ENCODE results near the gene C5AR2. TPM values are rescaled to one million over a fixed set of nuclear protein-coding genes. Genes with fewer than 3 reads are reported as not detected.

Gene C5AR2
- total RNA-seq (2022; extraction: Qiagen RNA extraction), result 8.7 to 15.7 TPM (median 10.6 TPM) in 5 replicates

GRCh38 chr19:47331931-47332547 is at the start of gene C5AR2:
C5AR2 (plus strand) TSS chr19:47332175; CDS start chr19:47340800, 8,625 bp downstream.

GRCh38 chr19:47309608-47310007 is 22.4 kb upstream of the C5AR2 start, which contains the start of gene C5AR1:
C5AR1 (plus strand) TSS chr19:47309861; CDS start chr19:47309896, 35 bp downstream.

GRCh38 chr19:47348819-47349795 is 17.1 kb downstream of the C5AR2 start, which contains the start of gene DHX34:
DHX34 (plus strand) TSS chr19:47349315; CDS start chr19:47353031, 3,716 bp downstream.

Other genes starting within 250 kb of the C5AR2 start
- 20.1 to 27.0 TPM (median 21.0 TPM) in 5 replicates for gene ZC3H4, start 218.4 kb upstream of the C5AR2 start, total RNA-seq (2022; extraction: Qiagen RNA extraction)
- gene SAE1, start 201.3 kb upstream of the C5AR2 start, total RNA-seq (2022; extraction: Qiagen RNA extraction), result 197 to 260 TPM (median 209 TPM) in 5 replicates
- gene BBC3, start 101.0 kb upstream of the C5AR2 start, total RNA-seq (2022; extraction: Qiagen RNA extraction), result 16.3 to 29.6 TPM (median 27.1 TPM) in 5 replicates
- 21.7 to 26.3 TPM (median 23.8 TPM) in 5 replicates for gene CCDC9, start 75.7 kb upstream of the C5AR2 start, total RNA-seq (2022; extraction: Qiagen RNA extraction)
- gene INAFM1, start 57.3 kb upstream of the C5AR2 start, total RNA-seq (2022; extraction: Qiagen RNA extraction), result 3.6 to 11.0 TPM (median 10.2 TPM) in 5 replicates
- gene C5AR1, start 22.3 kb upstream of the C5AR2 start, total RNA-seq (2022; extraction: Qiagen RNA extraction), result 1.5 to 2.8 TPM (median 2.1 TPM) in 5 replicates
- 31.8 to 37.2 TPM (median 35.8 TPM) in 5 replicates for gene DHX34, start 17.1 kb downstream of the C5AR2 start, total RNA-seq (2022; extraction: Qiagen RNA extraction)
- 32.7 to 43.0 TPM (median 37.1 TPM) in 5 replicates for gene MEIS3, start 87.4 kb downstream of the C5AR2 start, total RNA-seq (2022; extraction: Qiagen RNA extraction)
- 0.16 to 0.23 TPM (median 0.22 TPM) in 5 replicates for gene SLC8A2, start 139.7 kb downstream of the C5AR2 start, total RNA-seq (2022; extraction: Qiagen RNA extraction)
- gene KPTN, start 152.0 kb downstream of the C5AR2 start, total RNA-seq (2022; extraction: Qiagen RNA extraction), result 18.3 to 22.2 TPM (median 19.4 TPM) in 5 replicates
- gene NAPA, start 182.9 kb downstream of the C5AR2 start, total RNA-seq (2022; extraction: Qiagen RNA extraction), result 85.8 to 107 TPM (median 96.6 TPM) in 5 replicates
- not detected in 5 replicates for gene ZNF541, start 241.0 kb downstream of the C5AR2 start, total RNA-seq (2022; extraction: Qiagen RNA extraction)

Measured in A549 treated with Hydrocortisone at 1 μM for 4 hours (cell line).